ENCODE data around the gene RAVER2.
"Not testable (repeated sequence)": the region's sequence is repeated elsewhere in the genome, so short reads cannot be mapped to it uniquely, and the experiment has no call there.

The RAVER2 gene

GRCh38 chr1:64814427-64814826, 69.6 kb downstream of the RAVER2 start:
- DNase-seq: no peak

- DNase-seq: not testable (repeated sequence)
Observed at GRCh38 chr1:64817364-64817763, 72.5 kb downstream of the RAVER2 start.

- not testable (repeated sequence) for DNase-seq
Observed at GRCh38 chr1:64820572-64820971, 75.7 kb downstream of the RAVER2 start.

- DNase-seq: no peak
Observed at GRCh38 chr1:64822621-64823020, 77.7 kb downstream of the RAVER2 start.

GRCh38 chr1:64823691-64824476, 79.0 kb downstream of the RAVER2 start:
- peak; percentile 81 for DNase-seq

GRCh38 chr1:64826991-64827390, 82.1 kb downstream of the RAVER2 start:
- DNase-seq: no peak

- DNase-seq: no peak
Observed at GRCh38 chr1:64828829-64829228, 84.0 kb downstream of the RAVER2 start.

GRCh38 chr1:64829411-64830029, 84.6 kb downstream of the RAVER2 start:
- DNase-seq: no peak

GRCh38 chr1:64830030-64830651, 85.3 kb downstream of the RAVER2 start:
- DNase-seq: no peak

GRCh38 chr1:64834734-64835133, 89.9 kb downstream of the RAVER2 start:
- DNase-seq: no peak

- no peak for DNase-seq
Observed at GRCh38 chr1:64836802-64837201, 91.9 kb downstream of the RAVER2 start.

- DNase-seq: no peak
Observed at GRCh38 chr1:64838486-64838885, 93.6 kb downstream of the RAVER2 start.

GRCh38 chr1:64839261-64839660, 94.4 kb downstream of the RAVER2 start:
- DNase-seq: no peak

GRCh38 chr1:64839732-64840405, 95.0 kb downstream of the RAVER2 start:
- DNase-seq: no peak

- DNase-seq: no peak
Observed at GRCh38 chr1:64841330-64842065, 96.6 kb downstream of the RAVER2 start.

- no peak for DNase-seq
Observed at GRCh38 chr1:64842224-64842623, 97.3 kb downstream of the RAVER2 start.

GRCh38 chr1:64843675-64844074, 98.8 kb downstream of the RAVER2 start:
- DNase-seq: no peak

GRCh38 chr1:64844175-64844574, 99.3 kb downstream of the RAVER2 start:
- no peak for DNase-seq

- no peak for DNase-seq
Observed at GRCh38 chr1:64844609-64845008, 99.7 kb downstream of the RAVER2 start.

- DNase-seq: no peak
Observed at GRCh38 chr1:64845831-64846425, 101.1 kb downstream of the RAVER2 start.

- no peak for DNase-seq
Observed at GRCh38 chr1:64846573-64847430, 101.9 kb downstream of the RAVER2 start.

Data from NCI-H2171 treated with DMSO at 0.1 percent for 48 hours (cell line).